H1 (cell line): ENCODE measurements around the gene HSH2D. TPM values are rescaled to one million over a fixed set of nuclear protein-coding genes. Genes with fewer than 3 reads are reported as not detected.

Experiments used
- CTCF ChIA-PET: fragments of 300-600 bp; sonication (Branson Sonifier 250); formaldehyde crosslinking; loops from one replicate; lab custom pipeline; 2021; ENCODE audit not compliant: partially characterized antibody; lab: Charles Lee
- POLR2A ChIA-PET: fragments of 300-600 bp; sonication (Branson Sonifier 250); formaldehyde crosslinking; loops from one replicate; lab custom pipeline; 2021; ENCODE audit warnings: inconsistent platforms; ENCODE audit not compliant: partially characterized antibody; lab: Charles Lee
- DNase-seq, 2 experiments: peaks; one replicate each; pipeline versions ENCODE4 v3.0.0 to v3.0.0-alpha.2; 2010 to 2022; ENCODE audit warnings: low spot score in 2 of 2, low read depth in 1 of 2, mixed read lengths in 1 of 2
- FAIRE-seq: peaks from 2 replicates; lab custom pipeline; 2011; peaks lifted over from hg19 to GRCh38; lab: Jason Lieb, UNC
- H2AFZ ChIP-seq: 2 replicates; pipeline ENCODE4 v1.8.1; 2012; ENCODE audit warnings: low read length, inconsistent platforms
- H2AK5ac ChIP-seq: 2 replicates; pipeline ENCODE4 v1.6.1; 2013; ENCODE audit warnings: low read depth, low read length
- H2BK120ac ChIP-seq: replicated peaks from 2 replicates; pipeline ENCODE3; 2013; ENCODE audit warnings: low read depth, low read length, inconsistent platforms
- H2BK12ac ChIP-seq: 2 replicates; pipeline ENCODE4 v1.6.1; 2013; ENCODE audit warnings: low read depth, low read length
- H2BK15ac ChIP-seq: 2 replicates; pipeline ENCODE4 v1.6.1; 2013; ENCODE audit warnings: low read length
- H2BK20ac ChIP-seq: 2 replicates; pipeline ENCODE4 v1.6.1; 2013; ENCODE audit warnings: low read length
- H2BK5ac ChIP-seq: 2 replicates; pipeline ENCODE4 v1.6.1; 2013; ENCODE audit warnings: low read depth, low read length
- H3K14ac ChIP-seq: 2 replicates; pipeline ENCODE4 v1.6.1; 2013; ENCODE audit warnings: inconsistent platforms; ENCODE audit not compliant: insufficient read length
- H3K18ac ChIP-seq: 2 replicates; pipeline ENCODE4 v1.6.1; 2013; ENCODE audit warnings: low read length; ENCODE audit errors: extremely low read depth
- H3K23ac ChIP-seq: 2 replicates; pipeline ENCODE4 v1.6.1; 2013; ENCODE audit warnings: inconsistent platforms; ENCODE audit not compliant: insufficient read length
- H3K23me2 ChIP-seq: 2 replicates; pipeline ENCODE4 v1.6.1; 2013; ENCODE audit warnings: low read depth, low read length
- H3K27ac ChIP-seq: 2 replicates; pipeline ENCODE4 v1.6.1; 2011; ENCODE audit warnings: low read depth, low read length, inconsistent platforms
- H3K27me3 ChIP-seq, 4 experiments: replicated peaks in 1 of 4; 1 replicate in 1 of 4; 2 replicates in 3 of 4; pipeline versions ENCODE4 v1.6.1 to v1.8.1; 2011 to 2013; ENCODE audit warnings: low read length in 3 of 4, mild to moderate bottlenecking in 3 of 4, inconsistent platforms in 2 of 4, mixed read lengths in 2 of 4, moderate library complexity in 1 of 4; ENCODE audit not compliant: control insufficient read depth in 3 of 4, insufficient read depth in 3 of 4; ENCODE audit errors: extremely low read depth in 1 of 4
- H3K36me3 ChIP-seq, 4 experiments: 2 replicates each; pipeline versions ENCODE4 v1.6.1 to v1.8.1; 2011 to 2013; ENCODE audit warnings: mild to moderate bottlenecking in 4 of 4, low read length in 3 of 4, moderate library complexity in 2 of 4, control low read depth in 1 of 4, inconsistent platforms in 1 of 4; ENCODE audit not compliant: insufficient read depth in 4 of 4, control insufficient read depth in 2 of 4
- H3K4ac ChIP-seq: replicated peaks from 2 replicates; pipeline ENCODE3; 2013; ENCODE audit warnings: low read length, low read depth, mixed read lengths, inconsistent platforms; ENCODE audit not compliant: insufficient read length
- H3K4me1 ChIP-seq, 4 experiments: replicated peaks in 1 of 4; 1 replicate in 1 of 4; 2 replicates in 3 of 4; pipeline versions ENCODE4 v1.6.1 to v1.8.1; 2011 to 2013; ENCODE audit warnings: low read length in 3 of 4, inconsistent platforms in 2 of 4, mixed read lengths in 1 of 4; ENCODE audit not compliant: insufficient read depth in 4 of 4, control insufficient read depth in 3 of 4
- H3K4me2 ChIP-seq, 2 experiments: 2 replicates each; pipeline versions ENCODE4 v1.6.1 to v1.8.1; 2011 to 2013; ENCODE audit warnings: low read depth in 2 of 2, low read length in 2 of 2, control low read depth in 1 of 2, inconsistent platforms in 1 of 2, mild to moderate bottlenecking in 1 of 2; ENCODE audit not compliant: insufficient read depth in 1 of 2
- H3K4me3 ChIP-seq, 4 experiments: fragments of 200-600, 300-600 bp in 1 of 4; sonication (generic), shearing (Covaris generic), sonication (Bioruptor Twin) in 1 of 4; 2 replicates each; pipeline versions ENCODE4 v1.5.1 to v1.8.1; 2011 to 2016; ENCODE audit warnings: low read length in 4 of 4, low read depth in 3 of 4, control low read depth in 2 of 4, inconsistent platforms in 2 of 4, mild to moderate bottlenecking in 2 of 4, mixed read lengths in 1 of 4, moderate library complexity in 1 of 4; ENCODE audit not compliant: insufficient read depth in 2 of 4; ENCODE audit errors: extremely low read depth in 1 of 4
- H3K56ac ChIP-seq: replicated peaks from 2 replicates; pipeline ENCODE3; 2013; ENCODE audit warnings: low read depth, mild to moderate bottlenecking, mixed read lengths, low read length, inconsistent platforms; ENCODE audit not compliant: insufficient read length
- H3K79me1 ChIP-seq: 2 replicates; pipeline ENCODE4 v1.6.1; 2013; ENCODE audit warnings: low read depth, low read length, control low read depth
- H3K79me2 ChIP-seq, 2 experiments: 2 replicates each; pipeline versions ENCODE4 v1.6.1 to v1.8.1; 2012 to 2013; ENCODE audit warnings: low read length in 2 of 2, mild to moderate bottlenecking in 2 of 2, inconsistent platforms in 1 of 2; ENCODE audit not compliant: insufficient read depth in 2 of 2, control insufficient read depth in 1 of 2
- H3K9ac ChIP-seq, 4 experiments: replicated peaks in 1 of 4; 1 replicate in 1 of 4; 2 replicates in 3 of 4; pipeline versions ENCODE4 v1.6.1 to v1.8.1; 2011 to 2013; ENCODE audit warnings: low read depth in 3 of 4, low read length in 3 of 4, control low read depth in 2 of 4, mild to moderate bottlenecking in 2 of 4, moderate library complexity in 2 of 4, inconsistent platforms in 1 of 4; ENCODE audit errors: extremely low read depth in 1 of 4
- H3K9me3 ChIP-seq, 2 experiments: 2 replicates each; pipeline versions ENCODE4 v1.6.1 to v1.8.1; 2012 to 2013; ENCODE audit warnings: mild to moderate bottlenecking in 2 of 2, moderate library complexity in 2 of 2, control low read depth in 1 of 2, inconsistent platforms in 1 of 2, low read depth in 1 of 2, low read length in 1 of 2, mixed read lengths in 1 of 2; ENCODE audit not compliant: insufficient read depth in 2 of 2
- H4K20me1 ChIP-seq, 2 experiments: replicated peaks in 1 of 2; 2 replicates each; pipeline versions ENCODE3 to v1.8.1; 2011 to 2013; ENCODE audit warnings: inconsistent platforms in 2 of 2, low read length in 2 of 2, mild to moderate bottlenecking in 1 of 2; ENCODE audit not compliant: insufficient read depth in 2 of 2, control insufficient read depth in 1 of 2
- H4K5ac ChIP-seq: 2 replicates; pipeline ENCODE4 v1.6.1; 2013; ENCODE audit warnings: low read length, low read depth, mixed read lengths, inconsistent platforms; ENCODE audit not compliant: insufficient read length
- H4K8ac ChIP-seq: 2 replicates; pipeline ENCODE4 v1.8.0; 2013; ENCODE audit warnings: mild to moderate bottlenecking, moderate library complexity, low read length, inconsistent platforms; ENCODE audit not compliant: insufficient read depth; ENCODE audit errors: extremely low read depth
- H4K91ac ChIP-seq: replicated peaks from 2 replicates; pipeline ENCODE3; 2013; ENCODE audit warnings: low read length, mixed read lengths, inconsistent platforms; ENCODE audit not compliant: insufficient read length
- EGR1 ChIP-seq: IDR thresholded peaks from 2 replicates; pipeline ENCODE4 v1.6.1; 2011; ENCODE audit warnings: low read depth, low read length, borderline replicate concordance
- NANOG ChIP-seq: IDR thresholded peaks from 2 replicates; pipeline ENCODE4 v1.6.1; 2011; ENCODE audit warnings: low read length, low read depth, mild to moderate bottlenecking, inconsistent platforms; ENCODE audit not compliant: insufficient read depth, poor library complexity, severe bottlenecking
- RNF2 ChIP-seq: fragments of 200-900, 300-1000 bp; sonication (generic); IDR thresholded peaks from 2 replicates; pipeline ENCODE4 v1.7.1; 2016; ENCODE audit warnings: borderline replicate concordance, low read depth, mild to moderate bottlenecking, antibody characterized with exemption, low read length; ENCODE audit not compliant: poor library complexity, severe bottlenecking; ENCODE audit errors: missing control alignments
- SIRT6 ChIP-seq: IDR thresholded peaks from one replicate; pipeline ENCODE4 v1.7.1; 2012; ENCODE audit warnings: low read length, inconsistent platforms
- WGBS, 2 experiments: shearing (Covaris generic) in 1 of 2; methylation state at CpG; one replicate each; pipeline versions ENCODE4 v1.1.6 to v1.1.7; 2013 to 2015; ENCODE audit warnings: low lambda C conversion rate in 2 of 2, mixed read lengths in 2 of 2, inconsistent platforms in 1 of 2, low coverage in 1 of 2, missing lambda C conversion rate in 1 of 2; ENCODE audit not compliant: insufficient replicate concordance in 2 of 2, insufficient coverage in 1 of 2, insufficient read length in 1 of 2; ENCODE audit errors: extremely low coverage in 1 of 2, missing lambda C conversion rate in 1 of 2; 5-methylcytosine and 5-hydroxymethylcytosine counted together
- polyA plus RNA-seq, 7 experiments: library from polyadenylated mRNA; depleted of rRNA in 3 of 7; stranded (reverse) in 5 of 7; unstranded in 2 of 7; fragments of >200 nt in 5 of 7; fragments of 200-250 nt in 2 of 7; gene quantifications; 1 replicate in 5 of 7; 2 replicates in 1 of 7; 4 replicates in 1 of 7; pipeline versions ENCODE4 v1.2.1 to v1.2.3, GENCODE V29; 2011 to 2013; ENCODE audit warnings: missing spikeins in 2 of 7, mixed read lengths in 2 of 7
- total RNA-seq: library from RNA; stranded (reverse); fragmentation: NEBNext Ultra II Directional; extraction: Animal tissue kit (Norgen Biotek cat#: 25700); gene quantifications from 2 replicates; pipeline ENCODE4 v1.2.1, GENCODE V29; 2021

Gene HSH2D
- total and polyA plus RNA-seq, 2 of the 8 experiments (the other 6 are each of a cell fraction or from before 2014, with no cell fraction given) = 0.67 to 1.6 TPM

DNA sequence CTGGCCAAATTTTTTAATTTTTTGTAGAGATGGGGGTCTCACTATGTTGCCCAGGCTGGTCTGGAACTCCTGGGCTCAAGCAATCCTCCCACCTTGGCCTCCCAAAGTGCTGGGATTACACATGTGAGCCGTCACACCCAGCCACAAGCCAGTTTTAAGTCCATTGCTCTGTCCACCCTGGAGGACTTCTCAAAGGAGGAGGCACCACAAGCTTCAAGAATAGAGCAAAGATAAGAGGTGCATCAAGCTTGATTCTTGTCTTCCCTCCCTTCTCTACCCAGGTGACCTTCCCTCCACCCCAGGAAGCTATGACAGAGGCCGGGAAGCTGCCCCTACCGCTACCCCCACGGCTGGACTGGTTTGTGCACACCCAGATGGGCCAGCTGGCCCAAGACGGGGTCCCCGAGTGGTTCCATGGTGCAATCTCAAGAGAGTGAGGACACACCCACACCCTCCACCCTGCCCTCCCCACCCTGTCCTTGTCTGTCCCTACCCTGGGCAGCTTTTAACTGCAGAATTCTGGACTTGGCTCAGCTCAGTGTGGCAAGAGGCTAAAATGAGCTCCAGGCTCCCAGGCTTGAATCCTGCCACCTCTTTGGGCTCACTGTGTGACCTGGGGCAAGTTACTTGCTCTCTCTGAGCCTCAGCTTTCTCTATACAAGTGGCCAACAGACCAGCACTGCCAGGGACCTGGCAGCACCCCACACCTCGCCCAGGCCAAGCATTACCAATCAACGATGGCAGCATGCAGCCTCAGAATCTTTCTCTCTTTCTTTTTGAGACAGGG is 5.2 kb downstream of the HSH2D start:
- Histone ChIP-seq H4K91ac (no peak overlapping the region), H3K9me3 (no peaks in the 10 kb centered on the region), H4K20me1 (no peaks in the 10 kb centered on the region), H3K27me3 (no peaks in the 10 kb centered on the region), H2AK5ac (no peak overlapping the region), H3K23ac (no peak overlapping the region), H4K8ac (no peak overlapping the region; the same call in 1 of the 2 replicates), H2BK120ac (no peak overlapping the region), H2BK5ac (no peak overlapping the region), H3K4me3 (no peak overlapping the region), H4K5ac (no peak overlapping the region), H2BK12ac (no peak overlapping the region), H2AFZ (no peak overlapping the region), H3K18ac (no peak overlapping the region), H3K56ac (no peak overlapping the region), H3K36me3 (no peaks in the 10 kb centered on the region), H2BK15ac (no peak overlapping the region), H3K14ac (no peak overlapping the region), H3K79me2 (no peaks in the 10 kb centered on the region), H3K27ac (no peak overlapping the region), H2BK20ac (no peak overlapping the region), H3K4me1 (peaks cover 0 to 2% (median under 1%) of the 10 kb centered on the region in 4 experiments; a peak in 1 of 7 replicates), H3K79me1 (no peaks in the 10 kb centered on the region), H3K4me2 (no peak overlapping the region), H3K4ac (no peak overlapping the region), H3K9ac (no peak overlapping the region; a peak in 1 of 7 replicates), H3K23me2 (peaks cover 2% of the 10 kb centered on the region; the same call in 1 of the 2 replicates)
- no peak for DNase-seq
- POLR2A ChIA-PET = interaction anchor here (0.6 to 2.3 kb wide), 3 partner anchors 10 to 17 kb away, joined by 3 to 6 read pairs (median 6); no protein-coding TSS in a partner anchor
- WGBS, 2 experiments = 87% methylated on average over 6 of the region's 8 CpGs; no CpG with 5 or more reads in 1 of the 2 experiments
- no peak for FAIRE-seq
- CTCF ChIA-PET = interaction anchor here (0.6 to 1.2 kb wide), 4 partner anchors 9 to 43 kb away, joined by 3 to 5 read pairs (median 4); no protein-coding TSS in a partner anchor
- TF ChIP-seq EGR1 = no peak
- TF ChIP-seq RNF2 = no peak
- TF ChIP-seq SIRT6 = no peak
- no peak for TF ChIP-seq NANOG
